ENCODE results near the gene USP30.

The USP30 gene

DNA sequence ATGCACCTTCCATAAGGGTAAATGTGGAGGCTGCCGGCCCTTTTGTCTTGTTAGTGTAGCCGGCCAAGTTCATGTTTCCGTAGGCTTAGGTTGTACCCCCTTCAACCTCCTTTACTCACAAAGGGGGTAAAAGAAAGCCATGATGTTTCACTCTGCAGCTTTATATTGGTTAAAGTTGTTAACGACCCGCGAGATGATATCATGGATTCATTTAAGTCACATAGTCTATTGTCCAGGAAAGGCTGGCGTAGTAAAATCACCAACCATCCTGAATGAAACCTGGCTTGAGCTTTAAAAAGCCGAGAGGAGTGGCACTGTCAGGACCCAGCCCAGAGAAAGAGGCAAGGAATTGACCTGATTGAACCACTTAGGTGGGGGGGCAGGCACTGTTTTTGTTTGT is 46.3 kb downstream of the USP30 start:
- Histone ChIP-seq H3K36me3 (peaks cover 54% of the 10 kb centered on the region), H3K9me3 (no peaks in the 10 kb centered on the region), H3K4me3 (ENCODE audit: low read depth, low read length) (peak overlapping the region; percentile 88), H3K27me3 (no peaks in the 10 kb centered on the region), H3K4me1 (0 out of 2 replicates have a peak, but pooled peaks cover 5% of the 10 kb centered on the region)
- no peak for DNase-seq
- TF ChIP-seq, protein P1, sequence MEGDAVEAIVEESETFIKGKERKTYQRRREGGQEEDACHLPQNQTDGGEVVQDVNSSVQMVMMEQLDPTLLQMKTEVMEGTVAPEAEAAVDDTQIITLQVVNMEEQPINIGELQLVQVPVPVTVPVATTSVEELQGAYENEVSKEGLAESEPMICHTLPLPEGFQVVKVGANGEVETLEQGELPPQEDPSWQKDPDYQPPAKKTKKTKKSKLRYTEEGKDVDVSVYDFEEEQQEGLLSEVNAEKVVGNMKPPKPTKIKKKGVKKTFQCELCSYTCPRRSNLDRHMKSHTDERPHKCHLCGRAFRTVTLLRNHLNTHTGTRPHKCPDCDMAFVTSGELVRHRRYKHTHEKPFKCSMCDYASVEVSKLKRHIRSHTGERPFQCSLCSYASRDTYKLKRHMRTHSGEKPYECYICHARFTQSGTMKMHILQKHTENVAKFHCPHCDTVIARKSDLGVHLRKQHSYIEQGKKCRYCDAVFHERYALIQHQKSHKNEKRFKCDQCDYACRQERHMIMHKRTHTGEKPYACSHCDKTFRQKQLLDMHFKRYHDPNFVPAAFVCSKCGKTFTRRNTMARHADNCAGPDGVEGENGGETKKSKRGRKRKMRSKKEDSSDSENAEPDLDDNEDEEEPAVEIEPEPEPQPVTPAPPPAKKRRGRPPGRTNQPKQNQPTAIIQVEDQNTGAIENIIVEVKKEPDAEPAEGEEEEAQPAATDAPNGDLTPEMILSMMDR (IDR thresholded peaks at IDR 0.05; ENCODE audit: low read depth, low read length): no peak

DNA sequence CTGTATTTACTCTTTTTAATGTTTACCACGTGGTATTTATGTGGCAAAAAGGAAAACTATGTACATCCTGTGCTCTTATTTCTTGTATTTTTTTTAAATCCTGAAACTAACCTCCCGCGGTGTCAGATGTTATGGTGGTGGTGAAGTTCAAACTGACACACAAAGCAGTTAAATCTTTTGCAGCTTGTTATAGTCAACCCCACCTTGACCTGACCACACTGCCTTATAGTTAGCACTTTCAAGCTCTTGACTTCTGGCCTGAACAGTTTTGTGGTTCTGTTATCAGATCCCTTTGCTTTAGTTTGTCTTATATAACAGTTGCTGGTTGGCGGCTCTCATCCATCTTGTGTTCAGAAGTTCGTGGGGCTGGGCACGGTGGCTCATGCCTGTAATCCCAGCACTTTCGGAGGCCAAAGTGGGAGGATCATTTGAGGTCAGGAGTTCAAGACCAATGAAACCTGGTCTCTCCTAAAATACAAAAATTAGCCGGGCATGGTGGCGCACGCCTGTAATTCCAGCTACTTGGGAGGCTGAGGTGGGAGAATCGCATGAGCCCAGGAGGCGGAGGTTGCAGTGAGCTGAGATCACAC is 47.1 kb downstream of the USP30 start:
- TF ChIP-seq, protein P1 (IDR thresholded peaks at IDR 0.05; ENCODE audit: low read depth, low read length): no peak
- Histone ChIP-seq H3K9me3 (no peaks in the 10 kb centered on the region), H3K36me3 (peaks cover 62% of the 10 kb centered on the region), H3K4me1 (0 out of 2 replicates have a peak, but pooled peaks cover 5% of the 10 kb centered on the region), H3K27me3 (no peaks in the 10 kb centered on the region), H3K4me3 (ENCODE audit: low read depth, low read length) (peak overlapping the region; percentile 88)
- DNase-seq: no peak

DNA sequence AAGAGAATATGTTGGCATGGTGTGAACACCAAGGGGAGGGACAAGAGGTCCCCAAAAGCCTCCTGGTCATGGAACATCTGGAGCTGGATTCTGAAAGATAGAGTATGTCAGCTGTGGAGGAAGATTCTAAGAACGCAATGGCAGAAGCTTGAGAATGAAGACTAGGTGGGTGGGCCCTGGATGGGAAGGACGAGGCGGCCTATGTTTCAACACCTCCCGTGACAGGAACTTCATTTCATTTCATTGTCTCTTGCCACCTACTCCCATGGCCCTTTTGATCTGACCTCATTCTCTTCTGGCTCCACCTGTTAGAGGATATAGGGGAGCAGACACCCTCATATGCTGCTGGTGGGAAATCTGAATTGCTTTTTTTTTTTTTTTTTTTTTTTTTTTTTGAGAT is 48.4 kb downstream of the USP30 start:
- TF ChIP-seq, protein P1 (IDR thresholded peaks at IDR 0.05; ENCODE audit: low read depth, low read length): no peak
- no peaks in the 10 kb centered on the region for H3K9me3 ChIP-seq
- H3K36me3 ChIP-seq: peaks cover 74% of the 10 kb centered on the region
- DNase-seq: no peak
- H3K27me3 ChIP-seq: no peaks in the 10 kb centered on the region
- 0 out of 2 replicates have a peak, but pooled peaks cover 5% of the 10 kb centered on the region for H3K4me1 ChIP-seq
- no peak overlapping the region for H3K4me3 ChIP-seq (ENCODE audit: low read depth, low read length)

DNA sequence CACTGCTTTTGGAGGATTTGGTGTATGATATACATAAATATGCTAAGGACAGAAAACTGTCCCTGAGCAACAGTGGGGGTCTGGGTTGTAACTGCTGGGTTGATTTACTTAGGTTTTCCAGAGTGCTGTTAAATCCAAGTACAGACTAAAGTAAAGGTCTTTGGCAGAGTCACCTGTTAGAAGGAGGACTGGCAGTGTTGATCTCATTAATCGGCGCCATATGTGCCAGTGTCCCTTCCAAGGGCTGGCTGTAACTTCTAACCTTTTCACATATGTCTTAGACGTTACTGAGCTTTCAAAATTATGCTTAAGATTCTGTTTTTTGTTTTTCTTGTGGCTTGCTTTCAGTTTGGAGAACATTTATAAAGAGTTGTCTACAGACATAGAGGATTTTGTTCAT is 50.1 kb downstream of the USP30 start:
- 0 out of 2 replicates have a peak, but pooled peaks cover 5% of the 10 kb centered on the region for H3K4me1 ChIP-seq
- no peak overlapping the region for H3K4me3 ChIP-seq (ENCODE audit: low read depth, low read length)
- TF ChIP-seq, protein P1 (IDR thresholded peaks at IDR 0.05; ENCODE audit: low read depth, low read length): no peak
- H3K36me3 ChIP-seq: peaks cover 86% of the 10 kb centered on the region
- no peaks in the 10 kb centered on the region for H3K27me3 ChIP-seq
- H3K9me3 ChIP-seq: no peaks in the 10 kb centered on the region
- DNase-seq: no peak

- no peaks in the 10 kb centered on the region for H3K27me3 ChIP-seq
- TF ChIP-seq, protein P1 (IDR thresholded peaks at IDR 0.05; ENCODE audit: low read depth, low read length): no peak
Observed at GRCh38 chr12:109105176-109105575, 52.8 kb downstream of the USP30 start.

GRCh38 chr12:109109746-109110350 is 57.5 kb downstream of the USP30 start:
- DNase-seq: no peak
- H3K36me3 ChIP-seq: peaks cover 45% of the 10 kb centered on the region

More at GRCh38 chr12:109105176-109105575, 52.8 kb downstream of the USP30 start:
- no peak for DNase-seq
- Histone ChIP-seq H3K4me3 (ENCODE audit: low read depth, low read length) (no peak overlapping the region), H3K36me3 (peaks cover 86% of the 10 kb centered on the region), H3K4me1 (peaks cover 4% of the 10 kb centered on the region), H3K9me3 (no peaks in the 10 kb centered on the region)

More at GRCh38 chr12:109109746-109110350, 57.5 kb downstream of the USP30 start:
- H3K4me1 ChIP-seq: peaks cover 10% of the 10 kb centered on the region
- no peaks in the 10 kb centered on the region for H3K27me3 ChIP-seq
- H3K9me3 ChIP-seq: no peaks in the 10 kb centered on the region
- TF ChIP-seq, protein P1 (IDR thresholded peaks at IDR 0.05; ENCODE audit: low read depth, low read length): no peak
- no peak overlapping the region for H3K4me3 ChIP-seq (ENCODE audit: low read depth, low read length)
